ENCODE results near the gene SRGAP1.

SRGAP1 gene

GRCh38 chr12:64203775-64204174 is 359.3 kb downstream of the SRGAP1 start:
- H3K9me3 ChIP-seq (ENCODE audit: insufficient read depth, low read length, severe bottlenecking), result no peaks in the 10 kb centered on the region
- ATAC-seq (ENCODE audit: insufficient read depth, low read depth) (no peak), DNase-seq (no peak)
- no peaks in the 10 kb centered on the region for H3K79me2 ChIP-seq (ENCODE audit: insufficient read depth, low read length)
- H2AFZ ChIP-seq (ENCODE audit: low read depth, low read length), result no peak overlapping the region
- H4K20me1 ChIP-seq (ENCODE audit: insufficient read depth, low read length), result no peaks in the 10 kb centered on the region
- TF ChIP-seq EZH2 (IDR thresholded peaks at IDR 0.05; ENCODE audit: borderline replicate concordance, low read depth, low read length, severe bottlenecking) (no peak), CTCF (IDR thresholded peaks at IDR 0.05; ENCODE audit: borderline replicate concordance, extremely low read depth, low read length, poor library complexity, severe bottlenecking) (no peak)
- H3K36me3 ChIP-seq (ENCODE audit: insufficient read depth, low read length), result peaks cover 21% of the 10 kb centered on the region; the same call in 1 of the 2 replicates
- no peak overlapping the region for H3K27ac ChIP-seq (ENCODE audit: low read length)
- H3K4me1 ChIP-seq (ENCODE audit: insufficient read depth, low read length), result no peaks in the 10 kb centered on the region
- H3K27me3 ChIP-seq (ENCODE audit: insufficient read depth, low read length, poor library complexity), result no peaks in the 10 kb centered on the region
- H3K4me2 ChIP-seq (ENCODE audit: insufficient read depth, low read length), result no peak overlapping the region
- H3K9ac ChIP-seq (ENCODE audit: low read depth, low read length), result no peak overlapping the region
- no peak overlapping the region for H3K4me3 ChIP-seq (ENCODE audit: low read depth in 1 of 2, low read length in 2 of 2)

DNA sequence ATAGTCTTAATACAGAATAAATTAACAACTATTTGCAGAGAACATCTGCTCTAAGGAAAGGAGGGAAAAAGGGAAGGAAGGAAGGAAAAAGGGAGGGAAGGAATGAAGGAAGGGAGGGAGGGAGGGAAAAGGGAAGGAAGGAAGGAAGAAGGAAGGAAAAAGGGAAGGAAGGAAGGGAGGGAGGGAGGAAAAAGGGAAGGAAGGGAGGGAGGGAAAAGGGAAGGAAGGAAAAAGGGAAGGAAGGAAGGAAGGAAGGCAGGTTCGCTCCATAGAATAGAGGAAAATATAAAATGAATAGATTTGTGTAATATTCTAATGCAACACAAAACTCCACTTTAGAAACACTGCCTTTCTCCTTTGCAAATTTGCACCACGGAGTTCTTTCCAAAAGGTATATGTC is 361.0 kb downstream of the SRGAP1 start:
- ATAC-seq (ENCODE audit: insufficient read depth, low read depth), result no peak
- H3K36me3 ChIP-seq (ENCODE audit: insufficient read depth, low read length), result peaks cover 21% of the 10 kb centered on the region; the same call in 1 of the 2 replicates
- no peak overlapping the region for H2AFZ ChIP-seq (ENCODE audit: low read depth, low read length)
- H3K27me3 ChIP-seq (ENCODE audit: insufficient read depth, low read length, poor library complexity), result no peaks in the 10 kb centered on the region
- H3K79me2 ChIP-seq (ENCODE audit: insufficient read depth, low read length), result no peaks in the 10 kb centered on the region
- no peak overlapping the region for H3K27ac ChIP-seq (ENCODE audit: low read length)
- H4K20me1 ChIP-seq (ENCODE audit: insufficient read depth, low read length), result no peaks in the 10 kb centered on the region
- no peaks in the 10 kb centered on the region for H3K9me3 ChIP-seq (ENCODE audit: insufficient read depth, low read length, severe bottlenecking)
- no peak overlapping the region for H3K4me2 ChIP-seq (ENCODE audit: insufficient read depth, low read length)
- no peaks in the 10 kb centered on the region for H3K4me1 ChIP-seq (ENCODE audit: insufficient read depth, low read length)
- TF ChIP-seq CTCF (IDR thresholded peaks at IDR 0.05; ENCODE audit: borderline replicate concordance, extremely low read depth, low read length, poor library complexity, severe bottlenecking) (no peak), EZH2 (IDR thresholded peaks at IDR 0.05; ENCODE audit: borderline replicate concordance, low read depth, low read length, severe bottlenecking) (no peak)
- no peak overlapping the region for H3K9ac ChIP-seq (ENCODE audit: low read depth, low read length)
- no peak for DNase-seq
- no peak overlapping the region for H3K4me3 ChIP-seq (ENCODE audit: low read depth in 1 of 2, low read length in 2 of 2)

DNA sequence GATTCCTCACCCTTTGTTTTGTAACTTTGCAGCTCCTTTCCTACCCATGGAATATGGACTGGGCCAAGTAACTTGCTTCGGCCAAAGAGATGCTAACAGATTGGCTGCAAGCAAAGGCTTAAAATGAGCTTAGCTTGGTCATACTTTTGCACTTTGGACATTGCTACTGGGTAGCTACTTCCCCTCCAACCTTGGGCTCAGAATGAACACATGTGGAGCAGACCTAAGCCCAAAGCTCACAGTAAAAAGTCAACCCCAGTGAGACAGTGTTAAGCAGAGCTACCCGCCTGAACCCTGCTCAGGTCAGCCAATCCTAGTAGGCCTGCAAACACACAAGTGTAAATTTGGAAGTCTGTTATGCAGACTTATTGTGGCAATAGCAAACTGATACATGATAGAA is 363.0 kb downstream of the SRGAP1 start:
- no peak overlapping the region for H3K4me2 ChIP-seq (ENCODE audit: insufficient read depth, low read length)
- peaks cover 22% of the 10 kb centered on the region; the same call in 1 of the 2 replicates for H3K36me3 ChIP-seq (ENCODE audit: insufficient read depth, low read length)

More for the DNA sequence above, 363.0 kb downstream of the SRGAP1 start:
- no peak overlapping the region for H2AFZ ChIP-seq (ENCODE audit: low read depth, low read length)
- no peaks in the 10 kb centered on the region for H3K27me3 ChIP-seq (ENCODE audit: insufficient read depth, low read length, poor library complexity)
- DNase-seq (no peak), ATAC-seq (ENCODE audit: insufficient read depth, low read depth) (no peak)
- H3K4me3 ChIP-seq (ENCODE audit: low read depth in 1 of 2, low read length in 2 of 2), result no peak overlapping the region
- no peak overlapping the region for H3K9ac ChIP-seq (ENCODE audit: low read depth, low read length)
- H3K4me1 ChIP-seq (ENCODE audit: insufficient read depth, low read length), result no peaks in the 10 kb centered on the region
- no peaks in the 10 kb centered on the region for H3K9me3 ChIP-seq (ENCODE audit: insufficient read depth, low read length, severe bottlenecking)
- TF ChIP-seq EZH2 (IDR thresholded peaks at IDR 0.05; ENCODE audit: borderline replicate concordance, low read depth, low read length, severe bottlenecking) (no peak), CTCF (IDR thresholded peaks at IDR 0.05; ENCODE audit: borderline replicate concordance, extremely low read depth, low read length, poor library complexity, severe bottlenecking) (no peak)
- no peaks in the 10 kb centered on the region for H3K79me2 ChIP-seq (ENCODE audit: insufficient read depth, low read length)
- H4K20me1 ChIP-seq (ENCODE audit: insufficient read depth, low read length), result no peaks in the 10 kb centered on the region
- H3K27ac ChIP-seq (ENCODE audit: low read length), result no peak overlapping the region

Data from DND-41 (cell line).